GM19099 (cell line): ENCODE results near the gene LRRC9.

Experiments used
- POLR2A ChIP-seq: IDR thresholded peaks from 3 replicates; pipeline ENCODE4 v1.6.1; 2011; ENCODE audit warnings: low read depth; ENCODE audit not compliant: insufficient read length; ENCODE audit errors: extremely low read depth

LRRC9 gene

GRCh38 chr14:59936145-59936544 lies 16.2 kb downstream of the LRRC9 start:
- no peak for TF ChIP-seq POLR2A

GRCh38 chr14:59939828-59940227 lies 19.9 kb downstream of the LRRC9 start:
- TF ChIP-seq POLR2A = no peak

- TF ChIP-seq POLR2A = no peak
Observed at GRCh38 chr14:59944909-59945308, 25.0 kb downstream of the LRRC9 start.

- no peak for TF ChIP-seq POLR2A
Observed at GRCh38 chr14:59959668-59960067, 39.7 kb downstream of the LRRC9 start.

- no peak for TF ChIP-seq POLR2A
Observed at GRCh38 chr14:59961518-59962062, 41.6 kb downstream of the LRRC9 start.

GRCh38 chr14:59964251-59965007 lies 44.5 kb downstream of the LRRC9 start:
- TF ChIP-seq POLR2A = no peak

- no peak for TF ChIP-seq POLR2A
Observed at GRCh38 chr14:59969319-59969718, 49.4 kb downstream of the LRRC9 start.

- no peak for TF ChIP-seq POLR2A
Observed at GRCh38 chr14:59981564-59981963, 61.6 kb downstream of the LRRC9 start.

GRCh38 chr14:59983048-59983447 lies 63.1 kb downstream of the LRRC9 start:
- TF ChIP-seq POLR2A = no peak

GRCh38 chr14:59986556-59987059 lies 66.7 kb downstream of the LRRC9 start:
- TF ChIP-seq POLR2A = no peak

GRCh38 chr14:59997449-59997848 lies 77.5 kb downstream of the LRRC9 start:
- TF ChIP-seq POLR2A = no peak

GRCh38 chr14:59997966-59998365 lies 78.0 kb downstream of the LRRC9 start:
- no peak for TF ChIP-seq POLR2A

- no peak for TF ChIP-seq POLR2A
Observed at GRCh38 chr14:59998564-59998963, 78.6 kb downstream of the LRRC9 start.

GRCh38 chr14:60002819-60003492 lies 83.0 kb downstream of the LRRC9 start:
- no peak for TF ChIP-seq POLR2A

GRCh38 chr14:60003991-60004390 lies 84.0 kb downstream of the LRRC9 start:
- no peak for TF ChIP-seq POLR2A

- TF ChIP-seq POLR2A = no peak
Observed at GRCh38 chr14:60008042-60008441, 88.1 kb downstream of the LRRC9 start.
